Neutrophil (primary cell): ENCODE measurements around the gene SMYD3.
"Not testable (repeated sequence)": the region's sequence is repeated elsewhere in the genome, so short reads cannot be mapped to it uniquely, and the experiment has no call there.

ENCODE experiments used
- H3K27ac ChIP-seq: fragments of 200-600 bp; sonication (generic); 2 replicates; pipeline ENCODE4 v1.5.1; 2016; ENCODE audit warnings: mild to moderate bottlenecking, moderate library complexity
- H3K27me3 ChIP-seq: fragments of 200-600 bp; sonication (generic); 2 replicates; pipeline ENCODE4 v1.6.0; 2016; ENCODE audit warnings: mild to moderate bottlenecking
- H3K36me3 ChIP-seq: fragments of 200-600 bp; sonication (generic); 2 replicates; pipeline ENCODE4 v1.5.1; 2017
- H3K4me1 ChIP-seq, 2 experiments: fragments of 200-600 bp in 1 of 2; sonication (generic) in 1 of 2; 1 replicate in 1 of 2; 2 replicates in 1 of 2; pipeline versions ENCODE4 v1.5.1 to v1.6.1; 2013 to 2016; ENCODE audit warnings: low read depth in 1 of 2, low read length in 1 of 2, mild to moderate bottlenecking in 1 of 2, moderate library complexity in 1 of 2; ENCODE audit not compliant: control insufficient read depth in 1 of 2, insufficient read depth in 1 of 2
- H3K4me3 ChIP-seq, 2 experiments: fragments of 200-600 bp in 1 of 2; sonication (generic) in 1 of 2; 1 replicate in 1 of 2; 2 replicates in 1 of 2; pipeline ENCODE4 v1.5.1; 2013 to 2016; ENCODE audit warnings: low read depth in 1 of 2, low read length in 1 of 2, mild to moderate bottlenecking in 1 of 2, moderate library complexity in 1 of 2
- H3K9me3 ChIP-seq: fragments of 200-600 bp; sonication (generic); 2 replicates; pipeline ENCODE4 v1.5.1; 2016
- CTCF ChIP-seq: fragments of 200-600 bp; sonication (generic); IDR thresholded peaks from 2 replicates; pipeline ENCODE4 v1.5.1; 2016; ENCODE audit warnings: antibody characterized with exemption

The SMYD3 gene

GRCh38 chr1:246329900-246330299, 177.2 kb downstream of the SMYD3 start:
- no peak for TF ChIP-seq CTCF
- Histone ChIP-seq H3K9me3 (no peaks in the 10 kb centered on the region), H3K27me3 (no peaks in the 10 kb centered on the region), H3K4me1 (no peaks in the 10 kb centered on the region), H3K4me3 (no peak overlapping the region), H3K36me3 (no peaks in the 10 kb centered on the region), H3K27ac (no peak overlapping the region)

- H3K9me3 ChIP-seq, H3K4me1 ChIP-seq, H3K27ac ChIP-seq, H3K36me3 ChIP-seq, H3K27me3 ChIP-seq, H3K4me3 ChIP-seq: not testable (repeated sequence)
These were observed 177.8 kb downstream of the SMYD3 start for GRCh38 chr1:246329292-246329691.

GRCh38 chr1:246324711-246325110, 182.4 kb downstream of the SMYD3 start:
- Histone ChIP-seq H3K27me3 (no peaks in the 10 kb centered on the region), H3K36me3 (no peaks in the 10 kb centered on the region), H3K4me3 (no peak overlapping the region), H3K9me3 (no peaks in the 10 kb centered on the region), H3K27ac (no peak overlapping the region), H3K4me1 (no peaks in the 10 kb centered on the region)
- TF ChIP-seq CTCF = no peak

GRCh38 chr1:246324033-246324432, 183.0 kb downstream of the SMYD3 start:
- not testable (repeated sequence) for H3K27ac ChIP-seq, H3K36me3 ChIP-seq, H3K4me3 ChIP-seq, H3K4me1 ChIP-seq, H3K9me3 ChIP-seq, H3K27me3 ChIP-seq

- TF ChIP-seq CTCF = no peak
- Histone ChIP-seq H3K36me3 (no peaks in the 10 kb centered on the region), H3K27me3 (no peaks in the 10 kb centered on the region), H3K9me3 (no peaks in the 10 kb centered on the region), H3K4me3 (no peak overlapping the region), H3K4me1 (no peaks in the 10 kb centered on the region), H3K27ac (no peak overlapping the region)
These were observed 186.8 kb downstream of the SMYD3 start for GRCh38 chr1:246320286-246320685.

- Histone ChIP-seq H3K4me1 (no peaks in the 10 kb centered on the region), H3K4me3 (no peak overlapping the region), H3K36me3 (no peaks in the 10 kb centered on the region), H3K27ac (no peak overlapping the region), H3K9me3 (no peaks in the 10 kb centered on the region), H3K27me3 (no peaks in the 10 kb centered on the region)
- no peak for TF ChIP-seq CTCF
These were observed 187.9 kb downstream of the SMYD3 start for GRCh38 chr1:246319083-246319714.

- H3K4me3 ChIP-seq = no peak overlapping the region
- no peaks in the 10 kb centered on the region for H3K9me3 ChIP-seq
- no peaks in the 10 kb centered on the region for H3K36me3 ChIP-seq
- no peaks in the 10 kb centered on the region for H3K27me3 ChIP-seq
- H3K4me1 ChIP-seq = no peaks in the 10 kb centered on the region
- no peak overlapping the region for H3K27ac ChIP-seq
- TF ChIP-seq CTCF = no peak
These were observed 188.5 kb downstream of the SMYD3 start for GRCh38 chr1:246318622-246319021.
